Heart left ventricle (tissue), 16 donors: ENCODE results near the gene N4BP2L2. TPM values are rescaled to one million over a fixed set of nuclear protein-coding genes. Genes with fewer than 3 reads are reported as not detected.

Experiments used
- ATAC-seq, 4 donors: fragments of 200-7000 bp; cut with Tn5 transposase; one replicate each; pipeline ENCODE4 v1.9.1; 2020 to 2022; ENCODE audit warnings: moderate library complexity in 4 of 4, mild to moderate bottlenecking in 3 of 4, moderate number of reproducible peaks in 1 of 4
- DNase-seq, 5 donors: peaks; one replicate each; pipeline ENCODE4 v3.0.0-alpha.2; 2020
- H3K27ac ChIP-seq, 12 donors: fragments of 200-600 bp; sonication (generic) in 4 of 12; one replicate each; pipeline versions ENCODE4 v1.5.0 to v1.8.0; 2016 to 2022; ENCODE audit warnings: mild to moderate bottlenecking in 2 of 12
- H3K27me3 ChIP-seq, 9 donors: fragments of 200-600 bp; sonication (generic) in 2 of 9; one replicate each; pipeline versions ENCODE4 v1.5.1 to v1.8.0; 2016 to 2022; ENCODE audit warnings: mild to moderate bottlenecking in 3 of 9
- H3K36me3 ChIP-seq, 9 donors: fragments of 200-600 bp; sonication (generic) in 2 of 9; one replicate each; pipeline versions ENCODE4 v1.5.0 to v1.8.0; 2018 to 2022; ENCODE audit warnings: mild to moderate bottlenecking in 2 of 9
- H3K4me1 ChIP-seq, 12 donors: fragments of 200-600 bp; sonication (generic) in 4 of 12; one replicate each; pipeline versions ENCODE4 v1.5.0 to v1.8.0; 2016 to 2022; ENCODE audit warnings: mild to moderate bottlenecking in 3 of 12
- H3K4me3 ChIP-seq, 12 donors: fragments of 200-600 bp; sonication (generic) in 4 of 12; one replicate each; pipeline versions ENCODE4 v1.5.0 to v1.8.0; 2017 to 2022; ENCODE audit warnings: mild to moderate bottlenecking in 9 of 12, moderate library complexity in 4 of 12
- H3K9me3 ChIP-seq, 12 donors: fragments of 200-600 bp; sonication (generic) in 4 of 12; one replicate each; pipeline versions ENCODE4 v1.5.0 to v1.8.0; 2016 to 2022; ENCODE audit warnings: mild to moderate bottlenecking in 1 of 12
- CTCF ChIP-seq, 12 donors: fragments of 200-600 bp; sonication (generic) in 4 of 12; IDR thresholded peaks; one replicate each; pipeline versions ENCODE4 v1.5.0 to v1.8.0; 2018 to 2022; ENCODE audit warnings: antibody characterized with exemption in 12 of 12, mild to moderate bottlenecking in 5 of 12
- POLR2A ChIP-seq, 2 donors: fragments of 450-650 bp; IDR thresholded peaks; one replicate each; pipeline ENCODE4 v1.6.1; 2017; ENCODE audit warnings: antibody characterized with exemption in 2 of 2, mild to moderate bottlenecking in 2 of 2, moderate library complexity in 2 of 2
- WGBS, 4 donors: extraction: QIAGEN DNeasy Blood & Tissue Kit in 2 of 4; methylation state at CpG; one replicate each; pipeline versions ENCODE4 v1.1.5 to v1.1.7; 2013 to 2018; 5-methylcytosine and 5-hydroxymethylcytosine counted together
- intact Hi-C, 10 donors: fragments of 100-400 bp; cut with DNase I; formaldehyde crosslinking; loops; one replicate each; pipeline versions ENCODE4 v1.11.1 to v1.14.2; 2022
- polyA plus RNA-seq, 2 donors: library from polyadenylated mRNA; stranded (reverse); fragments of 200-250 nt; gene quantifications; one replicate each; pipeline ENCODE4 v1.2.3, GENCODE V29; 2013
- total RNA-seq, 9 donors: library from RNA; depleted of rRNA in 2 of 9; stranded (reverse); fragments of >200 nt in 2 of 9; fragmentation: NEBNext Ultra II Directional in 3 of 9; extraction: Animal tissue kit (Norgen Biotek cat#: 25700) in 3 of 9; gene quantifications; one replicate each; pipeline versions ENCODE4 v1.1.0 to v1.2.4, GENCODE V29; 2016 to 2023
- donor health status: ischemic (EF 13 %, LVEDD 7.1; RV severe dilation, severe dysfunction).
- donor health status: healthy with polysubstance abuse.
- donor health status: DM: no; HTN: yes; CAD: no.
- donor health status: DM: no; HTN: no; CAD: no.
- donor health status: ischemic (EF 25% LVEDD 6.9; RV normal size, moderate dysfunction).
- donor health status: ischemic (EF 25% LVEDD 5.7; RV mildly dilated, moderate dysfunction).
- donor health status: healthy.
- donor health status: DM: yes; HTN: yes; CAD: no.
- donor health status: ischemic (EF 35%, LVEDD 5.7; RV mildly dilated, moderate dysfunction).
- donor health status: nonischemic (EF 11% LVEDD 7.7; RV severe dilation, severe dysfunction).
- donor health status: DM: yes; HTN: yes; CAD: no.
- donor health status: PGD.
- donor health status: ischemic (EF 29% LVEDD 5.4; RV normal size, mild dysfunction).
- donor health status: nonischemic (EF 23%, LVEDD 6.1; RV moderate dilation, normal function).

The N4BP2L2 gene
- total and polyA plus RNA-seq, 11 donors, result 40.4 to 297 (median 131) TPM

DNA sequence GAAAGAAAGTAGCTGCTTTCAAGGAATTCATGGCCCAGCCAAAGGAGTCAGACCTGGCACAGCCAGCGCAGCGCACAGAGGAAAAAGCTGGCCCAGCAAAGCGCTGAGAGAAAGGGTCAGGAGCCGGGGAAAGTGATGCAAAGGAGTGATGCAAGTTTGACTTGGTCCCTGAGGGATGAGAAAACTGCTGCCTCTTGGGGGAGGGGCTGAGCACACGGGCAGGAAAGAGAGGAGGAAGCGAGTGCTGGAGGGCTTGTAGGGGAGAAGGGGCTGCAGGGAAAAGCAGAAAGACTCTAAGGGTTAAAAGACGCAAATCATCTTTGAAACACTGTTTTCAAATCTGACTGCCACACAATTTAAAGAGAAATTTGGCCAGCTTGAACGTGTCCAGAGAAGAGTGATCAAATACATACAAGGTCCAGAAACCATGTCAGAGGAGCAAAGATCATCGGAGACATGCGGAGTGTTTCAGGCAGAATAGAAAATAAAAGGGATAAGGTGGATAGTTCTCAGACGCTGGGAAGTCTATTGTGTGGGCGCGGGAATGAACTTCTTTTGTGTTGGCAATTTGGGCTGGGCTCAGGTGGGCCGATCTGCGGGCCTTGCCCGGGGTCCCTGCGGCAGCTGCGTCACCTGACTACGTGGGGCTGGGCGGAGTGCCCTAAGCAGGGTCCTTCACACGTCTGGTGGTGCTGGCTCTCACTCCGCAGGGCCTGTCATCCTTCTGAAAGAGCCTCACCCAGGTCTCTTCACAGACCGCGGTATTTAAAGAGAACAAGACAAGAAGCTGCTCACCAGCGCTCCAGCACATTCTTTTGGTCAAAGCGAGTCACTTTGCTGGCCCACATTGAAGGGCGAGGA, 128.8 kb downstream of the N4BP2L2 start:
- intact Hi-C loops, result no loop called here
- Histone ChIP-seq H3K9me3 (no peaks in the 10 kb centered on the region), H3K27ac (peak overlapping the region in 8 of 12 donors; percentile 11 to 65 (median 39)), H3K4me1 (peaks cover 0 to 17% (median 9%) of the 10 kb centered on the region in 12 donors), H3K36me3 (peaks cover 0 to 25% (median 12%) of the 10 kb centered on the region in 9 donors), H3K27me3 (no peaks in the 10 kb centered on the region), H3K4me3 (peak overlapping the region in 9 of 12 donors; percentile 29 to 55 (median 33))
- 34 to 38% (median 36%) methylated on average over 27 of the region's 27 CpGs for WGBS, 4 donors
- ATAC-seq, result peak; percentile 67 to 95 (median 88)
- DNase-seq, result peak in 4 of 5 donors; percentile 39 to 71 (median 59)
- TF ChIP-seq POLR2A (IDR thresholded peaks at IDR 0.05) (no peak), CTCF (IDR thresholded peaks at IDR 0.05) (no peak)

GRCh38 chr13:32409001-32409313, 129.6 kb downstream of the N4BP2L2 start:
- no peak for TF ChIP-seq POLR2A (IDR thresholded peaks at IDR 0.05)
- TF ChIP-seq CTCF (IDR thresholded peaks at IDR 0.05), result no peak
- Histone ChIP-seq H3K4me3 (peak overlapping the region in 1 of 12 donors; percentile 48), H3K27me3 (no peaks in the 10 kb centered on the region), H3K4me1 (peaks cover 0 to 17% (median 9%) of the 10 kb centered on the region in 12 donors), H3K9me3 (no peaks in the 10 kb centered on the region), H3K36me3 (peaks cover 0 to 34% (median 21%) of the 10 kb centered on the region in 9 donors), H3K27ac (no peak overlapping the region)
- intact Hi-C loops, result no loop called here
- DNase-seq (no peak), ATAC-seq (no peak)
- 91 to 96% (median 95%) methylated on average over 6 of the region's 6 CpGs for WGBS, 4 donors

- H3K4me1 ChIP-seq, result peaks cover 0 to 17% (median 9%) of the 10 kb centered on the region in 12 donors
- no peak overlapping the region for H3K4me3 ChIP-seq
- TF ChIP-seq CTCF (IDR thresholded peaks at IDR 0.05), result no peak
- no peak for TF ChIP-seq POLR2A (IDR thresholded peaks at IDR 0.05)
- H3K27ac ChIP-seq, result no peak overlapping the region
- peaks cover 0 to 39% (median 26%) of the 10 kb centered on the region in 9 donors for H3K36me3 ChIP-seq
- intact Hi-C loops, result no loop called here
- H3K9me3 ChIP-seq, result no peaks in the 10 kb centered on the region
- DNase-seq (no peak), ATAC-seq (no peak)
- H3K27me3 ChIP-seq, result no peaks in the 10 kb centered on the region
- WGBS, 4 donors, result 86 to 91% (median 89%) methylated on average over 9 of the region's 9 CpGs
These were observed 130.1 kb downstream of the N4BP2L2 start for GRCh38 chr13:32408296-32409000.

DNA sequence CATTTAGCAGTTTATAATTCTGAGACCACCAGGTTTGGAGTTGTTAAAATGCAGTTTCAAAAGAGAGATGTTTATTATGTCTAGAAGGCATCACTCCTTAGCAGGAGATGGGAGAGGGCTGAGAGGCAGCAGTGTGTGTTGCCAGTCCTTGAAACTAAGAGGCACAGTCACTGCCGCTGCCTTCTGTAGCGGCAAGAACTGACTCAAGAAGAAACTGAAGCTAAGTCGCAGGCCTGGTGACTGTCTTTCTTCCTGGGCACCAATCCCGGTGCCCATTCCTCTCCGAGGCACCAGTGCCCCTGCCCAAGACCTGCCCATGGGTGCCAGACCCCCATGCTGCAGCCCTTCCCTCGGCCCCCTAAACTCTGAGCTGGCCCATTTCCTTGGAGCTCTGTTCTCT, 130.7 kb downstream of the N4BP2L2 start:
- ATAC-seq, result no peak
- intact Hi-C loops, result no loop called here
- Histone ChIP-seq H3K4me3 (no peak overlapping the region), H3K9me3 (no peaks in the 10 kb centered on the region), H3K36me3 (peaks cover 0 to 45% (median 30%) of the 10 kb centered on the region in 9 donors), H3K27me3 (no peaks in the 10 kb centered on the region), H3K4me1 (peaks cover 0 to 17% (median 9%) of the 10 kb centered on the region in 12 donors), H3K27ac (no peak overlapping the region)
- WGBS, 4 donors, result 96 to 100% (median 98%) methylated on average over 6 of the region's 6 CpGs
- DNase-seq, result no peak
- TF ChIP-seq POLR2A (IDR thresholded peaks at IDR 0.05), result no peak
- no peak for TF ChIP-seq CTCF (IDR thresholded peaks at IDR 0.05)
